ENCODE results near the gene PIP5K1B. TPM values are rescaled to one million over a fixed set of nuclear protein-coding genes. Genes with fewer than 3 reads are reported as not detected.
A peak's percentile ranks its signal among the peaks of the same experiment; 100 is the strongest.

Gene PIP5K1B
- total RNA-seq, 1 donor from 2014 or later = 27.1 TPM

GRCh38 chr9:68755752-68756151 lies 50.7 kb downstream of the PIP5K1B start:
- intact Hi-C loops (cut with DNase I) = no loop called here
- no peak for DNase-seq (ENCODE audit: low spot score)

- intact Hi-C loops (cut with DNase I) = no loop called here
- no peak for DNase-seq (ENCODE audit: low spot score)
These were observed 55.1 kb downstream of the PIP5K1B start for GRCh38 chr9:68759981-68760673.

- intact Hi-C loops (cut with DNase I) = no loop called here
- DNase-seq (ENCODE audit: low spot score) = no peak
These were observed 55.8 kb downstream of the PIP5K1B start for GRCh38 chr9:68760674-68761333.

- intact Hi-C loops (cut with DNase I) = no loop called here
These were observed 57.5 kb downstream of the PIP5K1B start for GRCh38 chr9:68762570-68762969.

GRCh38 chr9:68763104-68763503 lies 58.1 kb downstream of the PIP5K1B start:
- intact Hi-C loops (cut with DNase I) = no loop called here
- DNase-seq (ENCODE audit: low spot score) = no peak

More at GRCh38 chr9:68762570-68762969, 57.5 kb downstream of the PIP5K1B start:
- DNase-seq (ENCODE audit: low spot score) = no peak

GRCh38 chr9:68768619-68769018 lies 63.6 kb downstream of the PIP5K1B start:
- intact Hi-C loops (cut with DNase I) = no loop called here
- DNase-seq (ENCODE audit: low spot score) = no peak

- no peak for DNase-seq (ENCODE audit: low spot score)
- intact Hi-C loops (cut with DNase I) = no loop called here
These were observed 64.8 kb downstream of the PIP5K1B start for GRCh38 chr9:68769852-68770251.

GRCh38 chr9:68771376-68771775 lies 66.3 kb downstream of the PIP5K1B start:
- intact Hi-C loops (cut with DNase I) = no loop called here
- DNase-seq (ENCODE audit: low spot score) = no peak

GRCh38 chr9:68775003-68775730 lies 70.1 kb downstream of the PIP5K1B start:
- intact Hi-C loops (cut with DNase I) = no loop called here
- no peak for DNase-seq (ENCODE audit: low spot score)

GRCh38 chr9:68777070-68777763 lies 72.2 kb downstream of the PIP5K1B start:
- no peak for DNase-seq (ENCODE audit: low spot score)
- intact Hi-C loops (cut with DNase I) = no loop called here

- intact Hi-C loops (cut with DNase I) = no loop called here
- no peak for DNase-seq (ENCODE audit: low spot score)
These were observed 73.6 kb downstream of the PIP5K1B start for GRCh38 chr9:68778635-68779034.

GRCh38 chr9:68779558-68780379 lies 74.7 kb downstream of the PIP5K1B start:
- intact Hi-C loops (cut with DNase I) = loop anchor here (1.0 to 5.0 kb wide), 2 partner anchors 74 to 197 kb away; partner anchors contain the start of gene PIP5K1B
- peak; percentile 95 for DNase-seq (ENCODE audit: low spot score)

- intact Hi-C loops (cut with DNase I) = loop anchor here (1.0 to 5.0 kb wide), 2 partner anchors 75 to 198 kb away; partner anchors contain the start of gene PIP5K1B
- DNase-seq (ENCODE audit: low spot score) = no peak
These were observed 75.3 kb downstream of the PIP5K1B start for GRCh38 chr9:68780380-68780712.

- no peak for DNase-seq (ENCODE audit: low spot score)
These were observed 75.7 kb downstream of the PIP5K1B start for GRCh38 chr9:68780720-68781119.

GRCh38 chr9:68781928-68782327 lies 76.9 kb downstream of the PIP5K1B start:
- intact Hi-C loops (cut with DNase I) = loop anchor here (5.0 kb wide), 1 partner anchor 200 kb away; no protein-coding TSS in a partner anchor
- DNase-seq (ENCODE audit: low spot score) = no peak

More at GRCh38 chr9:68780720-68781119, 75.7 kb downstream of the PIP5K1B start:
- intact Hi-C loops (cut with DNase I) = loop anchor here (1.0 to 5.0 kb wide), 2 partner anchors 75 to 198 kb away; partner anchors contain the start of gene PIP5K1B

GRCh38 chr9:68782546-68782945 lies 77.5 kb downstream of the PIP5K1B start:
- DNase-seq (ENCODE audit: low spot score) = no peak
- intact Hi-C loops (cut with DNase I) = loop anchor here (5.0 kb wide), 1 partner anchor 200 kb away; no protein-coding TSS in a partner anchor

- DNase-seq (ENCODE audit: low spot score) = no peak
- intact Hi-C loops (cut with DNase I) = no loop called here
These were observed 80.9 kb downstream of the PIP5K1B start for GRCh38 chr9:68785965-68786364.

GRCh38 chr9:68791169-68791568 lies 86.1 kb downstream of the PIP5K1B start:
- DNase-seq (ENCODE audit: low spot score) = no peak
- intact Hi-C loops (cut with DNase I) = no loop called here

Data from cardiac septum (tissue), 1 donor.